Measurements from ENCODE around the gene MAGI3.

The MAGI3 gene

DNA sequence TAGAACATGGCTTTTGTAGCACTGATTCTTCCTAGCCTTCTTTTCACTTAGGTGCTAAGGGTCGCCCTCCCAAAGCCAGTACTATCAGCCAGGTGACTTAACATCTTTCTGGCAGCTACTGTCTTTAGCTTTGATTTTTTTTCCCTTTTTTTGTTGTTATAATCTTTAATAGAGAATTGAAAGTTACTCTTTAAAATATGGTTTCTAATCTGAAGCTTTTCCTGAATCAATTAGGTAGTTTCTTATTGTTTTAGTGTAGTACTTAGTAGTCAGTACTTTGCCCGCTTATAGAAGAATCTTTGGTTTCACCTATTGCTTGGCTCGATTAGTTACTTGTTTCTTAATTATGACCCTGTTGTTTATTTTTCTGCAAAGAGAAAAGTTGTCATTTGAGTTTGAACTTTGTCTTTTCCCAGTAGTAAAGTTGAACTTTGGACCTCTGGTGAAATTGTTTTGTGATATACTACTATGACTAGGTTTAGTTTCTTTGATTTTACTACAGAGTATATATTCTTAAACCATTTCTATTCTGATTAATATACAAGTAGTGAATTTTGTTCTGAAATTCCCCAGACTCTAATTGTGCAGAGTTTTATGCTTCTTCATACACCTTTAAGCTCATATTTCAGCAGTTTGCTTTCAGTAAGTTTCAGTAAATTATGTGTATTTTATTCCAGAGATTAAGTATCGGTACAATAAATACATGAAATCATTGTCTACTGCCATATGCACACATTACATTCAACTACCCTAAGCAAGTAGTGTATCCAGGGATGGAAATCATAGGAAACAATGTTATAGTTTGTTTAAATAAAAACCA lies 3.9 kb downstream of the MAGI3 start:
- WGBS, 2 donors (ENCODE audit: extremely low coverage in 2 of 2, insufficient read length in 2 of 2, insufficient replicate concordance in 1 of 2): no CpG with 5 or more reads among the region's 4 CpGs
- H3K4me3 ChIP-seq (ENCODE audit: low read length in 2 of 2): no peak overlapping the region

DNA sequence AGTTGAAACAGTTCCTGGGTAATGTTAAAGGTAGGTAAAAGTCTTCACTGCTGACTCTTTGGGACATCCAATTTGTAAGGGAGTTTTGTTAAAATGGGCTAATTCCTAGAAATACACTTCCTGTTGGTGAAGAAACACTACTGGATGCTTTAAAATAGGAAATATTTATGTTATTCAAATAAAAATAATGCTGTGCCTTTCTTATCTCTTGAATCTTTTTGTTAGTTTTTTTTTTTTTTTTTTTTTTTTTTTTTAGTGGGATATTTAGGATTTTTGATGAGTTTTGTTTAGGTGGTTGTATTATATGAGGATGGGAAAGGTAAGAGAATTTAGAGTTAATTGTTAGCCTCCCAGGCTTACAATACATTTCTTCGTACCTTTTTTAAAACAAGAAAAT lies 4.5 kb downstream of the MAGI3 start:
- H3K36me3 ChIP-seq (replicated peaks in 1 of 2; ENCODE audit: control insufficient read depth in 2 of 2, insufficient read depth in 2 of 2, low read length in 2 of 2): no peaks in the 10 kb centered on the region
- no peaks in the 10 kb centered on the region for H3K27me3 ChIP-seq (ENCODE audit: control insufficient read depth in 3 of 3, insufficient read depth in 3 of 3, low read depth in 1 of 3, low read length in 3 of 3)
- no peak overlapping the region for H2BK5ac ChIP-seq (ENCODE audit: low read length)
- H2AFZ ChIP-seq (ENCODE audit: low read length): no peak overlapping the region
- no peak overlapping the region for H3K14ac ChIP-seq (ENCODE audit: low read length)
- H3K79me1 ChIP-seq (ENCODE audit: low read depth, low read length): peaks cover 6% of the 10 kb centered on the region
- H2BK15ac ChIP-seq (ENCODE audit: low read length): no peak overlapping the region
- no peak overlapping the region for H3K27ac ChIP-seq (replicated peaks; ENCODE audit: low read length)
- no peak overlapping the region for H3K9ac ChIP-seq (ENCODE audit: low read depth, low read length, poor library complexity)
- no CpG with 5 or more reads among the region's 1 CpG for WGBS, 2 donors (ENCODE audit: extremely low coverage in 2 of 2, insufficient read length in 2 of 2, insufficient replicate concordance in 1 of 2)
- no peak overlapping the region for H3K23ac ChIP-seq (ENCODE audit: low read depth, low read length, poor library complexity)
- H3K9me3 ChIP-seq (replicated peaks in 1 of 2; ENCODE audit: control insufficient read depth in 2 of 2, insufficient read depth in 1 of 2, low read depth in 1 of 2, low read length in 2 of 2): no peaks in the 10 kb centered on the region
- H3K4me3 ChIP-seq (ENCODE audit: low read length in 2 of 2): no peak overlapping the region
- H3K4me2 ChIP-seq (ENCODE audit: insufficient read depth, low read length, poor library complexity, severe bottlenecking): no peak overlapping the region
- H2BK12ac ChIP-seq (ENCODE audit: low read length): no peak overlapping the region
- peaks cover 5 to 6% of the 10 kb centered on the region in 2 donors for H3K4me1 ChIP-seq (ENCODE audit: control insufficient read depth in 2 of 2, insufficient read depth in 1 of 2, low read depth in 1 of 2, low read length in 2 of 2)
- H2BK120ac ChIP-seq (ENCODE audit: low read depth, low read length): no peak overlapping the region
- no peak overlapping the region for H2AK5ac ChIP-seq (ENCODE audit: low read depth, low read length)
- no peak overlapping the region for H3K18ac ChIP-seq (ENCODE audit: low read length)
- DNase-seq (ENCODE audit: low spot score): no peak
- no peak overlapping the region for H3K4ac ChIP-seq (ENCODE audit: low read length)
- no peak overlapping the region for H4K91ac ChIP-seq (ENCODE audit: low read depth, low read length, poor library complexity)
- no peak overlapping the region for H4K8ac ChIP-seq (ENCODE audit: low read depth, low read length)

More for the DNA sequence above, 3.9 kb downstream of the MAGI3 start:
- no peak for DNase-seq (ENCODE audit: low spot score)
- Histone ChIP-seq H3K23ac (ENCODE audit: low read depth, low read length, poor library complexity) (no peak overlapping the region), H3K14ac (ENCODE audit: low read length) (no peak overlapping the region), H3K36me3 (replicated peaks in 1 of 2; ENCODE audit: control insufficient read depth in 2 of 2, insufficient read depth in 2 of 2, low read length in 2 of 2) (no peaks in the 10 kb centered on the region), H2AK5ac (ENCODE audit: low read depth, low read length) (no peak overlapping the region), H2BK5ac (ENCODE audit: low read length) (no peak overlapping the region), H3K18ac (ENCODE audit: low read length) (no peak overlapping the region), H3K9me3 (replicated peaks in 1 of 2; ENCODE audit: control insufficient read depth in 2 of 2, insufficient read depth in 1 of 2, low read depth in 1 of 2, low read length in 2 of 2) (no peaks in the 10 kb centered on the region), H2AFZ (ENCODE audit: low read length) (no peak overlapping the region), H4K8ac (ENCODE audit: low read depth, low read length) (no peak overlapping the region), H3K27ac (replicated peaks; ENCODE audit: low read length) (no peak overlapping the region), H2BK120ac (ENCODE audit: low read depth, low read length) (no peak overlapping the region), H3K4me1 (ENCODE audit: control insufficient read depth in 2 of 2, insufficient read depth in 1 of 2, low read depth in 1 of 2, low read length in 2 of 2) (peaks cover 8% of the 10 kb centered on the region in 2 donors), H3K79me1 (ENCODE audit: low read depth, low read length) (peaks cover 6% of the 10 kb centered on the region), H2BK12ac (ENCODE audit: low read length) (no peak overlapping the region), H3K9ac (ENCODE audit: low read depth, low read length, poor library complexity) (no peak overlapping the region), H3K4ac (ENCODE audit: low read length) (no peak overlapping the region), H4K91ac (ENCODE audit: low read depth, low read length, poor library complexity) (no peak overlapping the region), H3K27me3 (ENCODE audit: control insufficient read depth in 3 of 3, insufficient read depth in 3 of 3, low read depth in 1 of 3, low read length in 3 of 3) (no peaks in the 10 kb centered on the region), H2BK15ac (ENCODE audit: low read length) (no peak overlapping the region), H3K4me2 (ENCODE audit: insufficient read depth, low read length, poor library complexity, severe bottlenecking) (no peak overlapping the region)

GRCh38 chr1:113396102-113396501 lies 5.8 kb downstream of the MAGI3 start:
- no peak overlapping the region for H3K27ac ChIP-seq (replicated peaks; ENCODE audit: low read length)
- H2AK5ac ChIP-seq (ENCODE audit: low read depth, low read length): no peak overlapping the region
- no peak overlapping the region for H3K4me3 ChIP-seq (ENCODE audit: low read length in 2 of 2)
- DNase-seq (ENCODE audit: low spot score): no peak
- no peaks in the 10 kb centered on the region for H3K27me3 ChIP-seq (ENCODE audit: control insufficient read depth in 3 of 3, insufficient read depth in 3 of 3, low read depth in 1 of 3, low read length in 3 of 3)
- no peak overlapping the region for H2BK120ac ChIP-seq (ENCODE audit: low read depth, low read length)
- H3K4me2 ChIP-seq (ENCODE audit: insufficient read depth, low read length, poor library complexity, severe bottlenecking): no peak overlapping the region
- H2BK12ac ChIP-seq (ENCODE audit: low read length): no peak overlapping the region
- no peak overlapping the region for H2BK5ac ChIP-seq (ENCODE audit: low read length)
- no peaks in the 10 kb centered on the region for H3K9me3 ChIP-seq (replicated peaks in 1 of 2; ENCODE audit: control insufficient read depth in 2 of 2, insufficient read depth in 1 of 2, low read depth in 1 of 2, low read length in 2 of 2)
- H3K14ac ChIP-seq (ENCODE audit: low read length): no peak overlapping the region
- no peak overlapping the region for H3K9ac ChIP-seq (ENCODE audit: low read depth, low read length, poor library complexity)
- peaks cover 5 to 6% of the 10 kb centered on the region in 2 donors for H3K4me1 ChIP-seq (ENCODE audit: control insufficient read depth in 2 of 2, insufficient read depth in 1 of 2, low read depth in 1 of 2, low read length in 2 of 2)
- H3K18ac ChIP-seq (ENCODE audit: low read length): no peak overlapping the region
- no peak overlapping the region for H2BK15ac ChIP-seq (ENCODE audit: low read length)
- no peaks in the 10 kb centered on the region for H3K36me3 ChIP-seq (replicated peaks in 1 of 2; ENCODE audit: control insufficient read depth in 2 of 2, insufficient read depth in 2 of 2, low read length in 2 of 2)
- H4K8ac ChIP-seq (ENCODE audit: low read depth, low read length): no peak overlapping the region
- no CpG with 5 or more reads among the region's 2 CpGs for WGBS, 2 donors (ENCODE audit: extremely low coverage in 2 of 2, insufficient read length in 2 of 2, insufficient replicate concordance in 1 of 2)
- H3K79me1 ChIP-seq (ENCODE audit: low read depth, low read length): peaks cover 4% of the 10 kb centered on the region
- H2AFZ ChIP-seq (ENCODE audit: low read length): no peak overlapping the region
- H3K4ac ChIP-seq (ENCODE audit: low read length): no peak overlapping the region
- no peak overlapping the region for H4K91ac ChIP-seq (ENCODE audit: low read depth, low read length, poor library complexity)
- H3K23ac ChIP-seq (ENCODE audit: low read depth, low read length, poor library complexity): no peak overlapping the region

GRCh38 chr1:113396585-113396984 lies 6.3 kb downstream of the MAGI3 start:
- Histone ChIP-seq H4K8ac (ENCODE audit: low read depth, low read length) (no peak overlapping the region), H2BK12ac (ENCODE audit: low read length) (no peak overlapping the region), H3K9ac (ENCODE audit: low read depth, low read length, poor library complexity) (no peak overlapping the region), H3K36me3 (replicated peaks in 1 of 2; ENCODE audit: control insufficient read depth in 2 of 2, insufficient read depth in 2 of 2, low read length in 2 of 2) (no peaks in the 10 kb centered on the region), H2BK120ac (ENCODE audit: low read depth, low read length) (no peak overlapping the region), H3K14ac (ENCODE audit: low read length) (no peak overlapping the region), H2AK5ac (ENCODE audit: low read depth, low read length) (no peak overlapping the region), H3K4me2 (ENCODE audit: insufficient read depth, low read length, poor library complexity, severe bottlenecking) (no peak overlapping the region), H3K4me1 (ENCODE audit: control insufficient read depth in 2 of 2, insufficient read depth in 1 of 2, low read depth in 1 of 2, low read length in 2 of 2) (peaks cover 5 to 6% of the 10 kb centered on the region in 2 donors), H2BK15ac (ENCODE audit: low read length) (no peak overlapping the region), H3K4me3 (ENCODE audit: low read length in 2 of 2) (no peak overlapping the region), H3K27me3 (ENCODE audit: control insufficient read depth in 3 of 3, insufficient read depth in 3 of 3, low read depth in 1 of 3, low read length in 3 of 3) (no peaks in the 10 kb centered on the region), H4K91ac (ENCODE audit: low read depth, low read length, poor library complexity) (no peak overlapping the region), H3K23ac (ENCODE audit: low read depth, low read length, poor library complexity) (no peak overlapping the region), H3K79me1 (ENCODE audit: low read depth, low read length) (peaks cover under 1% of the 10 kb centered on the region), H3K27ac (replicated peaks; ENCODE audit: low read length) (no peak overlapping the region), H2AFZ (ENCODE audit: low read length) (no peak overlapping the region), H3K9me3 (replicated peaks in 1 of 2; ENCODE audit: control insufficient read depth in 2 of 2, insufficient read depth in 1 of 2, low read depth in 1 of 2, low read length in 2 of 2) (no peaks in the 10 kb centered on the region), H3K18ac (ENCODE audit: low read length) (no peak overlapping the region), H3K4ac (ENCODE audit: low read length) (no peak overlapping the region), H2BK5ac (ENCODE audit: low read length) (no peak overlapping the region)
- no peak for DNase-seq (ENCODE audit: low spot score)
- WGBS, 2 donors (ENCODE audit: extremely low coverage in 2 of 2, insufficient read length in 2 of 2, insufficient replicate concordance in 1 of 2): no CpG with 5 or more reads among the region's 3 CpGs
